GM21515 (cell line): ENCODE measurements around the gene MTA3.
A peak's percentile ranks its signal among the peaks of the same experiment; 100 is the strongest.

Experiments
- ATAC-seq: cut with Tn5 transposase; IDR thresholded peaks from one replicate; pipeline ENCODE4 v1.9.1; 2021; ENCODE audit not compliant: unreplicated experiment

Gene MTA3

GRCh38 chr2:42784204-42784880, 215.9 kb downstream of the MTA3 start:
- no peak for ATAC-seq

- ATAC-seq: no peak
Measured at GRCh38 chr2:42786561-42787345, 218.3 kb downstream of the MTA3 start.

GRCh38 chr2:42787424-42787787, 219.0 kb downstream of the MTA3 start:
- no peak for ATAC-seq

- ATAC-seq: no peak
Measured at GRCh38 chr2:42787788-42788477, 219.5 kb downstream of the MTA3 start.

GRCh38 chr2:42788478-42788793, 220.0 kb downstream of the MTA3 start:
- no peak for ATAC-seq

- ATAC-seq: no peak
Measured at GRCh38 chr2:42788882-42789281, 220.4 kb downstream of the MTA3 start.

- no peak for ATAC-seq
Measured at GRCh38 chr2:42789751-42790150, 221.3 kb downstream of the MTA3 start.

- no peak for ATAC-seq
Measured at GRCh38 chr2:42791606-42792005, 223.2 kb downstream of the MTA3 start.

GRCh38 chr2:42792087-42792582, 223.7 kb downstream of the MTA3 start:
- ATAC-seq: peak; percentile 26

- peak; percentile 29 for ATAC-seq
Measured at GRCh38 chr2:42792583-42793333, 224.3 kb downstream of the MTA3 start, which contains the start of gene HAAO. Gene HAAO (minus strand): TSS chr2:42792583. CDS start chr2:42792536, 47 bp downstream.

- ATAC-seq: peak; percentile 0
Measured at GRCh38 chr2:42793334-42794270, 225.2 kb downstream of the MTA3 start.

- ATAC-seq: no peak
Measured at GRCh38 chr2:42794271-42795046, 226.0 kb downstream of the MTA3 start.

- ATAC-seq: no peak
Measured at GRCh38 chr2:42795275-42795674, 226.8 kb downstream of the MTA3 start.

- peak; percentile 41 for ATAC-seq
Measured at GRCh38 chr2:42795841-42796301, 227.4 kb downstream of the MTA3 start.

GRCh38 chr2:42796427-42797248, 228.2 kb downstream of the MTA3 start:
- ATAC-seq: peak; percentile 29

GRCh38 chr2:42797281-42797680, 228.8 kb downstream of the MTA3 start:
- ATAC-seq: no peak

- no peak for ATAC-seq
Measured at GRCh38 chr2:42799881-42800280, 231.4 kb downstream of the MTA3 start.

- ATAC-seq: no peak
Measured at GRCh38 chr2:42800461-42800962, 232.1 kb downstream of the MTA3 start.
